SU-DHL-6 (cell line): ENCODE results near the gene NEK11.

ENCODE experiments used
- H2AFZ ChIP-seq: fragments of 200-600 bp; sonication (generic); 2 replicates; pipeline ENCODE4 v1.6.1; 2014; ENCODE audit warnings: low read depth, mild to moderate bottlenecking, moderate library complexity, mixed read lengths, antibody characterized with exemption, low read length; ENCODE audit not compliant: severe bottlenecking
- H3F3A ChIP-seq: fragments of 200-600 bp; shearing (Covaris generic); 2 replicates; pipeline ENCODE4 v1.6.0; 2016; ENCODE audit warnings: antibody characterized with exemption, mild to moderate bottlenecking; ENCODE audit not compliant: insufficient read depth
- H3K27ac ChIP-seq: fragments of 200-600 bp; sonication (generic); 2 replicates; pipeline ENCODE4 v1.5.1; 2016; ENCODE audit warnings: low read depth, mild to moderate bottlenecking, low read length, moderate library complexity, mixed read lengths
- H3K27me3 ChIP-seq: fragments of 200-600 bp; sonication (generic), shearing (Covaris generic); 2 replicates; pipeline ENCODE4 v1.6.0; 2014; ENCODE audit warnings: mild to moderate bottlenecking, low read length
- H3K36me3 ChIP-seq: fragments of 200-600 bp; sonication (generic); 2 replicates; pipeline ENCODE4 v1.6.1; 2014; ENCODE audit warnings: mild to moderate bottlenecking, low read length, mixed read lengths
- H3K4me2 ChIP-seq: fragments of 300-600, 200-600 bp; shearing (Covaris generic), sonication (generic); 2 replicates; pipeline ENCODE4 v1.6.0; 2014; ENCODE audit warnings: low read length, low read depth, mild to moderate bottlenecking; ENCODE audit not compliant: poor library complexity, severe bottlenecking
- H3K4me3 ChIP-seq: fragments of 200-600 bp; sonication (generic); 2 replicates; pipeline ENCODE4 v1.5.1; 2014; ENCODE audit warnings: antibody characterized with exemption, low read length, mild to moderate bottlenecking, mixed read lengths; ENCODE audit not compliant: insufficient read depth, poor library complexity, severe bottlenecking
- H3K79me2 ChIP-seq: fragments of 200-600 bp; sonication (generic); 2 replicates; pipeline ENCODE4 v1.6.1; 2014; ENCODE audit warnings: mild to moderate bottlenecking, low read length, moderate library complexity; ENCODE audit not compliant: insufficient read depth
- H3K9ac ChIP-seq: fragments of 200-600 bp; sonication (generic); 2 replicates; pipeline ENCODE4 v1.7.0; 2014; ENCODE audit warnings: mild to moderate bottlenecking, low read length
- H3K9me2 ChIP-seq: fragments of 200-600 bp; sonication (generic); replicated peaks from 2 replicates; pipeline ENCODE4 v1.6.1; 2014; ENCODE audit warnings: low read length; ENCODE audit not compliant: insufficient read depth
- H3K9me3 ChIP-seq: fragments of 200-600 bp; sonication (generic); 2 replicates; pipeline ENCODE4 v1.6.1; 2014; ENCODE audit warnings: low read length, mixed read lengths; ENCODE audit not compliant: insufficient read depth
- H4K20me1 ChIP-seq: fragments of 200-600 bp; sonication (generic); 2 replicates; pipeline ENCODE4 v1.6.1; 2014; ENCODE audit warnings: low read depth, mild to moderate bottlenecking, antibody characterized with exemption, low read length, moderate library complexity, mixed read lengths
- EZH2phosphoT487 ChIP-seq: fragments of 200-600 bp; sonication (generic), shearing (Covaris generic); conservative IDR thresholded peaks from 2 replicates; pipeline ENCODE4 v1.6.1; 2018; ENCODE audit warnings: mild to moderate bottlenecking, antibody characterized with exemption, low read length, moderate library complexity, mixed read lengths
- TF ChIP-seq, protein P1 (sequence below): fragments of 200-600 bp; sonication (generic); IDR thresholded peaks from one replicate; pipeline ENCODE4 v1.5.1; 2017; ENCODE audit warnings: antibody characterized with exemption, mild to moderate bottlenecking, low read length, moderate library complexity; ENCODE audit not compliant: insufficient read depth, poor library complexity, severe bottlenecking

The NEK11 gene

DNA sequence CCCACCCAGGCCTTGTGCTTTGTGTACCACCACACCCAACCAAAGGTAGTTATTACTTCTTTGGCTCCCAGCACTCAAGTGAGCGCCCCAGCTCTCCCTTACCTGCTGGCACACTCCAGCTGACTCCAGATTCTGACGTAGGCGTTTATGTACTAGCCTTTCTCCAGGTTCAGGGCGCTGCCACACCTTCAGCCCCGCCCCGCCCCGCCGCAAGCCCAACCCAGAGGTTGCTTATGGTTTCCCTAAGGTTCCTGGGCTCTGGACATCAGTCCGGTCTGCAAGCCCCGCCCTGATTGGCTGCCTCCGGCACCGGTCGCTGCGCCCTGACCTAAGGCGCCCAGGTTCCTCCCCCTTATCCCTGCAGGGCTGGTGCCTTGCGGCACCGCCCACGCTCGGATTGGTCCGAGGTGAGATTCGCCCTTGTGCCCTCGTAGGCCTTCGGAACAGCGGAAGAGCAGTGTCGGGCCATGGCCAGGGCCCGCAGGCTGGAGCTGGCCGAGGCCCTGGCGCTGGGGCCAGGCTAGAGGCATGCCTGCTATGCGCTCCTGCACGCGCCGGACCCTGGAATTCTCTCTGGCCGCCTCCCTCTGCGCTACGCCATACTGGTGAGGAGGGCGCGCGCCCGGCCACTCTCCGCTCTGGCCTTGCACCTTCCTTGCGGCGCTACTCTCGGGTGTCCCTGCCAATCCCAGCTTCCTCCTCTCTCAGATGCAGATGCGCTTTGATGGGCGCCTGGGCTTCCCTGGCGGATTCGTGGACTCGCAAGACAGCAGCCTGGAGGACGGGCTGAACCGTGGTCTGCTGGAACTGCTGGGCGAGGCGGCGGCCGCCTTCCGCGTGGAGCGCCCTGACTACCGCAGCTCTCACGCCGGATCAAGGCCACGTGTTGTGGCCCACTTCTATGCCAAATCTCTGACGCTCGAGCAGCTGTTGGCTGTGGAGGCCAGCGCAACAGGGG, 335.1 kb downstream of the NEK11 start:
- Histone ChIP-seq H3K27ac (no peak overlapping the region), H3K27me3 (no peaks in the 10 kb centered on the region; the same call in 1 of the 2 replicates), H3K4me3 (no peak overlapping the region), H3K36me3 (no peaks in the 10 kb centered on the region), H2AFZ (no peak overlapping the region), H3F3A (no peaks in the 10 kb centered on the region), H3K79me2 (no peaks in the 10 kb centered on the region), H4K20me1 (no peaks in the 10 kb centered on the region), H3K9me2 (no peaks in the 10 kb centered on the region), H3K4me2 (no peak overlapping the region), H3K9ac (no peak overlapping the region), H3K9me3 (no peaks in the 10 kb centered on the region)
- no peak for TF ChIP-seq EZH2phosphoT487
- TF ChIP-seq, protein P1, sequence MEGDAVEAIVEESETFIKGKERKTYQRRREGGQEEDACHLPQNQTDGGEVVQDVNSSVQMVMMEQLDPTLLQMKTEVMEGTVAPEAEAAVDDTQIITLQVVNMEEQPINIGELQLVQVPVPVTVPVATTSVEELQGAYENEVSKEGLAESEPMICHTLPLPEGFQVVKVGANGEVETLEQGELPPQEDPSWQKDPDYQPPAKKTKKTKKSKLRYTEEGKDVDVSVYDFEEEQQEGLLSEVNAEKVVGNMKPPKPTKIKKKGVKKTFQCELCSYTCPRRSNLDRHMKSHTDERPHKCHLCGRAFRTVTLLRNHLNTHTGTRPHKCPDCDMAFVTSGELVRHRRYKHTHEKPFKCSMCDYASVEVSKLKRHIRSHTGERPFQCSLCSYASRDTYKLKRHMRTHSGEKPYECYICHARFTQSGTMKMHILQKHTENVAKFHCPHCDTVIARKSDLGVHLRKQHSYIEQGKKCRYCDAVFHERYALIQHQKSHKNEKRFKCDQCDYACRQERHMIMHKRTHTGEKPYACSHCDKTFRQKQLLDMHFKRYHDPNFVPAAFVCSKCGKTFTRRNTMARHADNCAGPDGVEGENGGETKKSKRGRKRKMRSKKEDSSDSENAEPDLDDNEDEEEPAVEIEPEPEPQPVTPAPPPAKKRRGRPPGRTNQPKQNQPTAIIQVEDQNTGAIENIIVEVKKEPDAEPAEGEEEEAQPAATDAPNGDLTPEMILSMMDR: no peak

DNA sequence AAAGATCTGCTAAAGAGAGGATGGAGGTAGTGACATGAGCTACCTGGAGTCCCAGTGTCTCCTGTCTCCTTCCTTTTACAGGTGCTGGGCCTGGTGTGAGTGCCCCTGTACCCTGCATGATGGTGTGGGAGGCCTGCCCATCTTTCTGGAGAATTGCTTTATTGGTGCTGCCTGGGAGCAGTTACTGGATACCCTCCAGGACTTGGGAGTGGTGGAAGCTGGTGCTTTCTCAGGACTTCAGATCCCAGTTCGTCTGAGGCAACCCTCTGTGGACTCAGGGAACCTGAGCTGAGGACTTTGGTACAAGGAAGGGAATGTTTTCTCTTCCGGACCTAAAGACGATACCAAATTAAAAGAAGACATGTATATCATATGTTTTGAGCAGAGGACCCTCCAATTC, 336.6 kb downstream of the NEK11 start:
- Histone ChIP-seq H3K9ac (no peak overlapping the region), H3K36me3 (no peaks in the 10 kb centered on the region), H3K9me3 (no peaks in the 10 kb centered on the region), H3K4me2 (no peak overlapping the region), H3K27ac (no peak overlapping the region), H3K4me3 (no peak overlapping the region), H3K79me2 (no peaks in the 10 kb centered on the region), H3F3A (no peaks in the 10 kb centered on the region), H4K20me1 (no peaks in the 10 kb centered on the region), H3K9me2 (no peaks in the 10 kb centered on the region), H2AFZ (no peak overlapping the region), H3K27me3 (no peaks in the 10 kb centered on the region; the same call in 1 of the 2 replicates)
- TF ChIP-seq, protein P1: no peak
- no peak for TF ChIP-seq EZH2phosphoT487

DNA sequence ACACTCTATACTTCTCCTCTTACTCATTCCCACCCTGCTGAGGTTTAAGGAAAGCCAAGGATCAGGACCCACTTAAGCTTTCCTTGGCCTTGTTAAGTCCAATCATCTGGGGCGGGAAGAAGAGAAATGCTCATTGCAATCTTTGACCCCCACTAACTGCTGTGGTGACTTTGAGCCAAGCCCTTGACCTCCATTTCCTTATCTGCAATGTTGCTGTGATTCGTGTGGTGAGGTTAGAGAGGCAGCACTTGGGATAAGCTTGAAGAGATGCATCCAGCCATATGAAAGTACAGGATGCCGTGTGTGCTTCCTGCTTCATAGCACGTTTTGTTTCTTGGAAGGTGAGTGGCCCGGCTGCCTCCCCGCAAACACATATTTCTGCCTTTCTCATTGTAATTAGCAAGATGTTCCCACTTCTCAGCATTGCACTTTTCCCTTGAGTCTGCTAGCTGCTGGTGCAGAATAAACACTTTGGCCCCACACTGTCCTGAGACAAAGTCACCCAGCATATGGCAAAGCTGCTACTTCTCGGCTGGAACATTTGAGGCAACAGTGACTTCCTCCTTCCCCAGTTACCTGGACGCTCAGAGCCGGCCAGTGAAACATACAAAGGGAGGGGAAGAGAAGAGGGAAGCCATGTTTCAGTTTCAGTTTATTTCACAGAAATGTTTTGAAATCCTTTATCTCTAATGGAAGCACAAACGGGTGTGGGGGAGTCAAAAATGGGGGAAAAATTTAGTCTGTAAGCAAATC, 344.4 kb downstream of the NEK11 start:
- no peak overlapping the region for H3K9ac ChIP-seq
- H3K9me2 ChIP-seq: no peaks in the 10 kb centered on the region
- no peaks in the 10 kb centered on the region for H3F3A ChIP-seq
- no peak overlapping the region for H3K4me3 ChIP-seq
- TF ChIP-seq EZH2phosphoT487: no peak
- TF ChIP-seq, protein P1: no peak
- H3K27me3 ChIP-seq: no peaks in the 10 kb centered on the region
- H3K79me2 ChIP-seq: no peaks in the 10 kb centered on the region
- no peak overlapping the region for H3K27ac ChIP-seq
- H2AFZ ChIP-seq: no peak overlapping the region
- no peaks in the 10 kb centered on the region for H3K9me3 ChIP-seq
- H3K36me3 ChIP-seq: no peaks in the 10 kb centered on the region
- H4K20me1 ChIP-seq: no peaks in the 10 kb centered on the region
- H3K4me2 ChIP-seq: no peak overlapping the region
